Rectal smooth muscle tissue (tissue), 1 donor: Measurements from ENCODE around the gene TSPAN33.
A peak's percentile ranks its signal among the peaks of the same experiment; 100 is the strongest.

Source experiments
- H3K27ac ChIP-seq: one replicate; pipeline ENCODE4 v1.7.0; 2013; ENCODE audit warnings: low read depth, low read length, inconsistent platforms
- H3K27me3 ChIP-seq: one replicate; pipeline ENCODE4 v1.7.0; 2013; ENCODE audit warnings: low read length; ENCODE audit not compliant: control insufficient read depth, insufficient read depth
- H3K36me3 ChIP-seq: one replicate; pipeline ENCODE4 v1.7.0; 2013; ENCODE audit warnings: low read length; ENCODE audit not compliant: control insufficient read depth, insufficient read depth
- H3K4me1 ChIP-seq: one replicate; pipeline ENCODE4 v1.7.0; 2013; ENCODE audit warnings: low read length; ENCODE audit not compliant: control insufficient read depth, insufficient read depth
- H3K4me3 ChIP-seq: one replicate; pipeline ENCODE4 v1.7.0; 2013; ENCODE audit warnings: low read length
- H3K9ac ChIP-seq: one replicate; pipeline ENCODE4 v1.7.0; 2013; ENCODE audit warnings: low read length

The TSPAN33 gene

DNA sequence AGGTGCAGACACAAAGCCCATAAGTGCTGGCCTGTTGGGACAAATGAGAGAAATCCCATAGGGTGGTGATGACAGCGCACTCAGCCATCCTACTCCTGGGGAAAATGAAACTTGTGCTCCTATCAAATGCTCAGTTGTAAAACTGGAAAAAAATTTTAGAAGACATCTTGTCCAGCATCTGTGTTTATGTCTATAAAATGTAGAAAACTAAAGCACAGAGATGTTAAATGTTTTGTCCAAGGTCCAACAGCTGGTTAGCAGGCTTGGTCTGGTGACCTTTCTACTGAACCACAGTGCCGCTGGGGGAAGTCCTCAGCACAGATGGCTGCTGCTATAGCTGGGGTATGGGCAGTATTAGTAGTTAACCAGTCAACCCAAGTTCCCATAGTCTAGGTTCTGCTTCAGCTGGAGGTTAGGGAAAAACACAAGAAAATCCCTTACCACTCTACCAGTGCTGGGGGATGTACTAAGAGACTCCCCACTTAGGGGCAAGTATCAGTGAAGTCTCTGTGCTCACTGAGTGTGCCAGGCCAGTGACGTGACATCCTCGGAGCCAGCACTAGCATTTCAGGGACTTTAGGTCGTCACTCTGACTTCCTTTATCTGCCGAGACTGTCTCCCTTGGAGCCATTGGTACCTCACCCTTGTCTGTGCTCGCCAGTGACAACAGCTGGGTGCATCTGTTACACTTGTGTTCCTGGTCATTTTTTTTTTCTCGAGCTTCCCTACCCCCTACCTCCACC lies 1.9 kb downstream of the TSPAN33 start:
- Histone ChIP-seq H3K4me1 (peaks cover 3% of the 10 kb centered on the region), H3K36me3 (no peaks in the 10 kb centered on the region), H3K9ac (no peak overlapping the region), H3K4me3 (peak overlapping the region; percentile 5), H3K27me3 (no peaks in the 10 kb centered on the region), H3K27ac (no peak overlapping the region)

DNA sequence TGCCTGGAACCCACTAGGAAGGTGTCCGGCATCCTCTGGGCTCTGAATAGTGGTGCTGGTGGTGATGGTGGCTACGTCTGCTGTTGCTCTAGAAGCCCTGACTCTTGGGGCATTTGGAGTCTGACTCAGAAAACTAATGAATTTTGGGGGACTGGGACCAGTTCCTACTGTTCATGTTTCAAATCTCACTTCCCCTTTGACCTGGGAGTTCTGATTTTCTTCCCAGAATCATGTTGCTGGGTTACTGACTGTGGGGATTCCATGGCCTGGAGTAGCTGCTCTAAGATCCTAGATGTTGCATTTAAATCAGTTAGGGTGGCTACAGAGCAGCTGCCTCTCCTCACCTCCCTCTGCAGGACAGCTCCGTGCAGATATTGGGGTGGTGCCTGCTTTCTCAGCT lies 3.2 kb downstream of the TSPAN33 start:
- Histone ChIP-seq H3K9ac (no peak overlapping the region), H3K27me3 (no peaks in the 10 kb centered on the region), H3K27ac (no peak overlapping the region), H3K4me3 (no peak overlapping the region), H3K36me3 (no peaks in the 10 kb centered on the region), H3K4me1 (peaks cover 3% of the 10 kb centered on the region)

DNA sequence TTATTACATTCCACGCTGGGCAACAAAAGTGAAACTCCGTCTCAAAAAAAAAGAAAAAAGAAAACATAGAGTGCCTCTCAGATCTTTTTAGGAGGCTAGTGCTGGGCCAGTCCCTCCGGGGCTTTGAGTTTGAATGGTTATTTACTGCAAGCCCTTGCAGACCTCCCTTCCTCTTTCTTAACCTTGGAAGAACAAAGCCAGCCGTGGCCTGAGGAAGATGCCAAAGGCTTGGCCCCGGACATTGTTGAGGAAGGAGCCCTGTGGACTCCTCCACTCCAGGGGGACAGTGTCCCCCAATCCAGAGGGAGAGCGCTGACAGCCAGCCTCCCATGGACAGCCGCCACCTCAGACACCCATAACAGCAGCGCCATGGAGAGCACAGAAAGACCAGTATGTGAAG lies 5.0 kb downstream of the TSPAN33 start:
- Histone ChIP-seq H3K27ac (no peak overlapping the region), H3K36me3 (no peaks in the 10 kb centered on the region), H3K4me1 (peaks cover 3% of the 10 kb centered on the region), H3K9ac (no peak overlapping the region), H3K27me3 (no peaks in the 10 kb centered on the region), H3K4me3 (no peak overlapping the region)

DNA sequence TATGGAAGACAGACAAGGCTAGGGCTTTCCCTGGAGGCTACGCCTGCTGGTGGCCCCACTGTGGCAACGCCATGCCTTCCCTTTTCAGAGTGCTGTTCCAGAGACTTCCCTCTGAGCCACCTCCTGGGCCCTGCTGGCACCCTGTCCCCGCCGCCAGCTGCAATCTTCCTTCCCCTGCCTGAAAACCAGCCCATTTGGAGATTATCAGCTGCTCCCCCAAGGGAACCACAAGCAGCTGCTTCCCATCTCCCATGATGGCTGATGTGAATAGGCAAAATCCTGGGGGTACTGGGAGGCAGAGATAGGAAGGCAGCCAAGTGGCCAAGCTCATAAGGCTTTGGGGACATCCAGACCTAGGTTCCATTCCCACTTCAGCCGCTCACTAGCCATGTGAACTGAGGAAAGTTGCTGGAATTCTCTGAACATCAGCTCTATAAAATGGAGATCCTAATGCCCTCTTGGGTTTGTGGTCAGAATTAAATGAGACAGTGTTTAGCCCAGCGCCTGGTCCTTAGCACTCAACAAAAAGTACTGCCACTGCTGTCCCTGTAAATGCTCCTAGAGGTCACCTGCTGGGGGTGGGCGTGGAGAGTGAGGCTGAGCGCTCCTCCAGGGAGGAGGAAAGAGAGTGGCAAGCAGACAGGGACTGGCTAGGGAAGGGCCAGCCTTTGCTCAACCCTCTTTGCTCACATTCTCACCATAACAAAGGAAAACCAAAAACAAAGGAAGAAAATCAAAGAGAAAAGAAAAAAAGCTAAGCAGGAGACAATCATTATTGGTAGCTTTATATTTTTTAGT lies 5.9 kb downstream of the TSPAN33 start:
- Histone ChIP-seq H3K9ac (no peak overlapping the region), H3K27ac (no peak overlapping the region), H3K27me3 (no peaks in the 10 kb centered on the region), H3K4me1 (peaks cover 3% of the 10 kb centered on the region), H3K36me3 (no peaks in the 10 kb centered on the region), H3K4me3 (no peak overlapping the region)

DNA sequence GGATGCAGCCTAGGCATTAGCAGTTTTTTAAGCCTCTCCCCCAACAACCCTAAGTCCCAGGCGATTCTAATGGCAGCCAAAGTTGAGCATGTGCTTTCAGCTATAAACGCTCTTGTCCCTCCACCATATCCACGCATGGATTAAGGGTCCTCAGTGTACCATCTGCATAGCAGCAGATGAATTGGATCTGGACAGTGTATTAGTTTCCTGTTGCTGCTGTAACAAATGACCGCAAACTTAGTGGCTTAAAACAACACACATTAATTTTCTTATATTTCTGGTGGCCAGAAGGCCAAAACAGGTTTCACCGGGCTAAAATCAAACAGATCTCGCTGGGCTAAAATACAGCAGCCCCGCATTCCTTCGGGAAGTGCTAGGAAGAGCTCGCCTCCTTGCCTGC lies 13.1 kb downstream of the TSPAN33 start:
- no peaks in the 10 kb centered on the region for H3K4me1 ChIP-seq
- H3K27me3 ChIP-seq = no peaks in the 10 kb centered on the region

DNA sequence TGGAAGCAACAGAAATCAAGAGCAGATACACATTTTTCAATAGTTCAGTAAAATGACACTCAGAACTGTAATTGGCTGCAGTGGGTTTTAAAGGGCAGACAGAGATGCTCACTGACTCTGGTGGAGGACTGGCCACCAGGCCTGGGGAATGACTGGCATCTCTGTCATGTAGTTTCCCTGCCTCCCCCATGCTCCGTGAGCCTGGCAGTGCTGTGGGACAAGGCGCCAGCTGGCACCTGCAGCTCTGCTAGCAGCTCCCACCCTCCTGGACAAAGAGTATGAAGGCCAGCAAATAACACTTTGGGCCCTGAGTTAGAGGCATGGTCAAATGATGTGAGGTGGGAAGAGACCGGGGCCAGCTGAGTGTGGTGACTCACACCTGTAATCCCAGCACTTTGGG lies 15.0 kb downstream of the TSPAN33 start:
- no peak overlapping the region for H3K27ac ChIP-seq
- no peak overlapping the region for H3K4me3 ChIP-seq
- no peaks in the 10 kb centered on the region for H3K27me3 ChIP-seq
- H3K4me1 ChIP-seq = no peaks in the 10 kb centered on the region
- H3K9ac ChIP-seq = no peak overlapping the region
- no peaks in the 10 kb centered on the region for H3K36me3 ChIP-seq

More for the DNA sequence above, 13.1 kb downstream of the TSPAN33 start:
- Histone ChIP-seq H3K9ac (no peak overlapping the region), H3K36me3 (no peaks in the 10 kb centered on the region), H3K27ac (no peak overlapping the region), H3K4me3 (no peak overlapping the region)

DNA sequence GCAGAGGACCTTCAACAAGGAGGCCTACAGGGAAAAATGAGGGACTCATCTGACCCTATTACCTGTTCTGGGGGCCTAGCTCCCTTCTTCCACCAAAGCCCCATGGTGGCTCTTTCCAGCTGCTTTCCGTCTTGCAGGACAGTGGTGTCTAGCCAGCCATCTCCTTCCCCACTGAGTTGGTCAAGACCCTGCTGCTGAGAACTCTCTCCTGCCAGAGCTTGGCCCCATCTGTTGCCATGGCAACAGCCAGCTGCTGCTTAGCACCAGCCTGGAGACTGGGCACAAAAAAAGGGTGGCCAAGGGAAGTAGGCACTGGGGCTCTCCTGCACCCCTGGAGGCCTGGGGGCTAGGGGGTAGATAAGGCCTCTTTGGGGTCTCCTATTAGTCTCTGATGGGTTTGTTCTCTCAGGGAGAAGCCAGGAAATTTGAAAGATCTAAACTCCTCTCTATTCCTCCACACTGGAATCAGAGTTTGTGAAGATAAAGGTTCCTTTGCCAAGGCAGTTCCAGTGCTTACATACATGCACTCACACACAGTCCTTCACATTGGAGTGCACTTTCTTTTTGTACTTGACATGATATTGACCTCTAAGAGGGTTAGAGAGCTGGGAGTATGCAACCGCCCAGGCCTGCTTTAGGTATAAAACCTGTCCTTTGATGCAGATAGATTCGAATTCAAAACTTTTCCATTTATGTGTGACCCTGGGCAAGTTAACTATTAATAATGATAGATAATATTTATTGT lies 15.8 kb downstream of the TSPAN33 start:
- Histone ChIP-seq H3K27ac (no peak overlapping the region), H3K4me1 (no peaks in the 10 kb centered on the region), H3K4me3 (no peak overlapping the region), H3K27me3 (no peaks in the 10 kb centered on the region), H3K36me3 (no peaks in the 10 kb centered on the region), H3K9ac (no peak overlapping the region)

DNA sequence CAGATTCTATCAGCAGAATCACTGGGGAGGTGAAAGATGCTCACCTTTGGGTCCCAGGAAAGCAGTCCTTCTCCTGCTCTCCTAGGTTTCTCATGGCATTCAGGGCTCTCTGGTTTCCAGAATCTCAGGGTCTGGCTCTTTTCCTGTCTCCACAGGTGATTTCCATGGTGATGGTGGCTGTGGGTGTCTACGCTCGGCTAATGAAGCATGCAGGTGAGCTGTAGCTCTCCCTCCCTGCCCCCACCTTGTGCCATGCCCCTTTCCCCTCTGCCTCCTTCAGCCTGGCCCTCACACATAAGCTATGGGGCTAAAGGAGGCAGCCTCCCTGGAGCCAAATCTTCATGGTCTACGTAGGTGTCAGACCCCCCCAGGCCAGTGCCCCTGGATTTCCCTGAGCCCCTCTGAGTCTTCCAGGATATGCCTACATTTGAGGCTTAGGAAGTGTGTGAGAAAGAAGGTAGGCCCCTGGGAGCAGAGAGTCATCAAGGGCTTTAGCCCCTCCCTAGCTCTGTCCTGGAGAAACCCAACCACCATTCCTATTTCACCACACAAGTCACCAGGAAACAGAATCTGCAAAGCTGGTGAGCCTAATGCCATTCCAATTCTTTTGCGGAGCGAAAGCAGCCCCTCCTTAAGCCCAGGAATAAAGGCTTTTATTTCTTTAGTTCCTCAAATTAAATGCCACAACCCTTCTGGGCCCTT lies 17.2 kb downstream of the TSPAN33 start:
- no peak overlapping the region for H3K4me3 ChIP-seq
- H3K9ac ChIP-seq = no peak overlapping the region
- H3K27me3 ChIP-seq = no peaks in the 10 kb centered on the region
- H3K27ac ChIP-seq = no peak overlapping the region
- no peaks in the 10 kb centered on the region for H3K36me3 ChIP-seq
- no peaks in the 10 kb centered on the region for H3K4me1 ChIP-seq

DNA sequence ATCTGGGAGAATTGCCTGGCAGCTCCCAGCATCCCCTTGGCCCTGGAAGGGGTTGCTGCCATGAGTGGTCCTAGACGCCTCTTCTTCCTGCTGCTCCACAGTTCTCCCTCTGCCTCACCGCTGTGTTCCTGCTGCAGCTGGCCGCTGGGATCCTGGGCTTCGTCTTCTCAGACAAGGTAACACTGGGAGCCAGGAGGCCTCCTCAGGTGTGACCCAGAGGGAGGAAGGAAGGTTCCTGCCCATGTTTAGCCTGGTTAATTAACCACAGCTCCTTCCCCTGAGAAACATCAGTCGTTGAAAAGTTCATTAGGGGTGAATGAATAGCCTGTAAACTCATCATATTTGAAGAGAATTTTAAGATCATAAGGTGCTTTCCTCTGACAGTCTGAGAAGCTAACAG lies 18.2 kb downstream of the TSPAN33 start:
- Histone ChIP-seq H3K4me1 (no peaks in the 10 kb centered on the region), H3K4me3 (no peak overlapping the region), H3K9ac (no peak overlapping the region), H3K36me3 (no peaks in the 10 kb centered on the region), H3K27me3 (no peaks in the 10 kb centered on the region), H3K27ac (no peak overlapping the region)

DNA sequence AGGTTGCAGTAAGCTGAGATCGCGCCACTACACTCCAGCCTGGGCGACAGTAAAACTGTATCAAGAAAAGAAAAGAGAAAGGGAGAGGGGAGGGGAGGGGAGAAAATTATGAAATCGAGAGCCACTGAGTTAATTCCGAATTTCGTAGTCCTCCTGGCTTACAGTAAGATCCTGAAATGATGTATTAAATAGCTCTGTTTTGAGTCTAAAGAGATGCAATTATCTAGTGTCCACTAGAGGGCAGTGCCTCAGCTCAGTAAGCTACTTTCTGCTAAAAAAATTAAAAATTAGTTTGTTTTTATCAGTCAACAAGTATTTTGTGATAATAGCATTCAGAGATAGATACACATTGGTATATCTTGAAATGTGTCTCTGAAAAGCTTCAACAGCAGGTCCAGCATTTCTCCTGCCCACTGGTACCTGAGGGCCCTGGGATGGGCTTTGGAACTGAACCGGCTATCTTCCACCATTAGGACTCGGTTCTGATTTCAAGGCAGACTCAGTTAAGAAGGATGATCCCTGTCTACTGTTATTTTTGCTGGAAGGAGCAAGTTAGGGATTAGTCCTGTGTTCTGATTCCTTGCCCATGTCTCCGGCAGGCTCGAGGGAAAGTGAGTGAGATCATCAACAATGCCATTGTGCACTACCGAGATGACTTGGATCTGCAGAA lies 19.5 kb downstream of the TSPAN33 start:
- no peak overlapping the region for H3K4me3 ChIP-seq
- no peaks in the 10 kb centered on the region for H3K36me3 ChIP-seq
- no peak overlapping the region for H3K27ac ChIP-seq
- no peaks in the 10 kb centered on the region for H3K27me3 ChIP-seq
- H3K9ac ChIP-seq = no peak overlapping the region
- H3K4me1 ChIP-seq = peaks cover 7% of the 10 kb centered on the region

DNA sequence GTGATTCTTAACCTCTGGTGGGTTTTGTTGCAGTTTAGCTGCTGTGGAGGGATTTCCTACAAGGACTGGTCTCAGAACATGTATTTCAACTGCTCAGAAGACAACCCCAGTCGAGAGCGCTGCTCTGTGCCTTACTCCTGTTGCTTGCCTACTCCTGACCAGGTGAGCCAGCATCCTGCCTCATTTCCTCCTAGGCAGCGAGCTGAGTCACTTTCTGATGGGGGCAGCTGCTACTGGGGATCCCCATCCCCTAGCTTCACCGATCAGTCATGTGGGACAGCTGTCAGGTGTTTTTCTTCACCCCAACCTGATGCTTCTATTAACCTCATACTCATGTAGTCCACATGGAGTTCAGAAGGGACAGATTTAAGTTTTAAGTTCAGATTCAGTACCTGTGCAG lies 22.2 kb downstream of the TSPAN33 start:
- no peak overlapping the region for H3K9ac ChIP-seq
- peaks cover 7% of the 10 kb centered on the region for H3K4me1 ChIP-seq
- no peaks in the 10 kb centered on the region for H3K27me3 ChIP-seq
- H3K4me3 ChIP-seq = no peak overlapping the region
- no peaks in the 10 kb centered on the region for H3K36me3 ChIP-seq
- no peak overlapping the region for H3K27ac ChIP-seq
